Muscle of back (tissue), 11 donors: ENCODE measurements around the gene BRMS1. TPM values are rescaled to one million over a fixed set of nuclear protein-coding genes. Genes with fewer than 3 reads are reported as not detected.
"Not testable (repeated sequence)": the region's sequence is repeated elsewhere in the genome, so short reads cannot be mapped to it uniquely, and the experiment has no call there.

Source experiments
- DNase-seq, 3 donors: peaks; one replicate each; pipeline versions ENCODE4 v3.0.0 to v3.0.0-alpha.2; 2013
- polyA plus RNA-seq, 10 donors: library from polyadenylated mRNA; unstranded; fragments of 120-200 nt; gene quantifications; one replicate each; pipeline ENCODE4 v1.2.1, GENCODE V29; 2013; ENCODE audit not compliant: insufficient read length in 10 of 10

BRMS1 gene
- polyA plus RNA-seq, 10 donors: 17.6 to 23.3 (median 19.3) TPM

DNA sequence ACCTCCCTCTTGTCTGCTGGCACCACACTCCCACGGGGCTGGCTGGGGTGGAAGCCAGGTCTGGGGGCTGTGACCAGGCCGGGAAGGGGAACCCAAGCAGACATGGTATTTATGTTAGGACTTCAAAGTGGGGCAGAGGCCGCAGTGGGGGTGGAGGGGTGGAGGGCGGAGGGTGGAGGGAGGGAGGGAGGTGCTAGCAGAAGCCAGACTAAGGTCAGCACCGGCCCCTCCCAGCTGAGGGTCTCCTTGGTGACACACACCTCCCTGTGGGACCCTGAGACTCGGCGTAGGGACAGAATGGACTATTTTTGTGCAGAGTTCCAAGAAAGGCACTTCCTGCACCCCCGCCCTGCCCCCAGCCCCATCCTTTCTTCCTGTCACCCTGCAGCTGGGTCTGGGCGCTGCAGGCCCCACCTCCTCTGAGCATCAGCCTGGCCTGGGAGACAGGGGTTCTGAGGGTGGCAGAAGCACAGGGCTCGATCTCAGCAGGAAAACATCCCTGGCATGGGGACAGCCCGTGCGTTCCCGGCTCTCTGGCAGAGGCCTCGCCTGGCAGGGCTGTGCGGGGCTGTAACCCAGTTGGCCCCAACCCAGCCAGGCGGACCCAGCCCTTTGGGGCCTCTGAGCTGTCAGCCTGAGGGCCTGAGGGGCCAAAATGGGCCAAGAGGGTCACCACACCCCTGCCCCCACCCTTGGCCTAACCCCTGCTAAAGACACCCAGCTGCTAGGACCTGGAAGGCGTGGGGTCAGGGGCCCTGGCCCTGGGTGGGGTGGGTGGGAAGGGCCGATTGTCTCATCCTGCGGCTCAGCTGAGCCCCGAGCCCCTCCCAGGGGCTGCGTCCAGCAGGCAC, 18.4 kb downstream of the BRMS1 start:
- DNase-seq: peak in 2 of 3 donors; percentile 63 to 78

DNA sequence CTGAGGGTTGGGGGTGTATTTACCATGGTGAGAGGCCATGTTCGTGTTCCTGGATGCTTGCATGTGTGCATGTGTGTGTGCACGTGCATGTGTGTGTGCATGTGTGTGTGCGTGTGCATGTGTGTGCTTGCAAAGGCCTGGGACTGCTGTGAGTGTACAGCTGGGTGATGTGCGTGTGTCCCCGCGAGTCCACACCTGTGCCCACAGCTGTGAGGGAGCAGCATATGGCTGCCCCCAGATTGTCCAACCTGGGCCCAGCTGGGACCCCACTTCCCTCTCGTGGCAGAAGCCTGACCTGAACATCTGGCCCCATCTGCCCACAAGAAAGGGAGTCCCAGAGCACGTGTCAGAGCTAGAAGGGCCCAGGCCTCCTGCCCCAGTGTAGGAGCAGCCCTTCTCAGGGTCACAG, 19.6 kb downstream of the BRMS1 start:
- peak in 1 of 3 donors; percentile 55 for DNase-seq

DNA sequence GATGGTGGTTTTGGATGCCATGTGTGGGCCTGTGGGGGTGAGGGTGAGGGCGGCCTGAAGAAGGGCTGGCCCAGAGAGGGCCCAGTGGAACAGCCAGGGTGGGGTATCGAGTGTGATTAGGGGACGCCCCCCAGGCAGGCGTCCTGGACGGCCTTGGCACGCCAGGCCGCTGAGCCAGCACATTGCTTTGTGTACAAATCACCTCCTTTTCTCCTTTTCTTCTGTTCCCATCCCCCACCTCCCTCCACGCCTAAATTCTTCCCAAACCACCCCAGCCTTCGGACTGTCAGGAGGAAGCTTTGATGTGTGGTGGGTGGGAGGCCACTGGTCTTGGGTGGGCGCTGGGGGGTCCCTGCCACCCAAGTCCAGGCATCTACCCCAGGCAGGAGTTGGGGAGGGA, 20.2 kb downstream of the BRMS1 start:
- DNase-seq: no peak

DNA sequence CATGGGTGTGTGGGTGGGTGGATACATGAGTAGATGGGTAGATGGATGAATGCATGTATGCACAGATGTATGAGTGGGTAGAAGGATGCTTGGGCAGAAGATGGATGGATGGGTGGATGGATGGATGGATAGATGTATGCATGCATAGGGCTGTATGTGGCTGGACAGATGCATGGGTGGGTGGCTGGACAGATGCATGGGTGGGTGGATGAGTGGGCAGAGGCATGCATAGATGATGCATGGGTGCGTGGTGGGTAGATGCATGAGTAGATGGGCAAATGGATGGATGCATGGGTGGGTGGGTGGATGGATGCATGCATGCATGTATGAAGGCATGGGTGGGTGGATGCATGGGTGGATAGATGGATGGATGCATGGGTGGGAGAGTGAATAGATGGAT, 21.2 kb downstream of the BRMS1 start:
- DNase-seq: no peak

DNA sequence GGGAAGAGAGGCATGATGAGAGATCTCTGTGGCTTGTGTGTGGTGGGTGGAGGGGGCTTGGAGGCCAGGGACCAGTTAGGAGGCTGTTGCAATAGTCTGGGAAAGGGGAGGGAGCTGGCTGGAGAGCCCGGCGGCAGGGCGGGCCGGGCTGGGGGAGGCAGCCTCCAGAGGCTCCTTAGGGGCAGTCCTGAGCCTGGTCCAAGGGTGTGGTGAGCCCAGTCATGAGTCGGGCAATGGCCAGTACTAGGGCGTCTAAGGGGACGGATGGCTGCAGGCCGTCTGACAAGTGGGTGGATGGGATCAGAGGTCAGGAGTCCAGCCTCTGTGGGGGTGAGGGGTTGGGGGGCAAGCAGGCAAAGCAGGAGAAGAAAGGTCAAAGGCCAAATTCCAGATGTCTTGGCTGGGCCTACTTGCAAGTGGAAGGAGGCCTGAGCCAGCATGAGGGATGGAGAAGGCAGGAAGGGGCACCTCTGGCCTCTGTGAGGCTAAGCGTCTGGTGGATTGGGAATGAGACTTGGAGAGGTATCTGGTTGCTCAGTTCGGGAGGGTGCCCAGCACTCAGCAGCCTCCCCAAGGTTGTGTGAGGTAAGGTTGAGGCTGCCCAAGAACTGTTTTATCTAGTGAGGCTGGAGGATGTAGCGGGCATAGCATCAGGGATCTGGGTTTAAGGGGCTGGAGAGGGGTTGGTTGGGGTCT, 22.0 kb downstream of the BRMS1 start:
- peak in 1 of 3 donors; percentile 59 for DNase-seq

DNA sequence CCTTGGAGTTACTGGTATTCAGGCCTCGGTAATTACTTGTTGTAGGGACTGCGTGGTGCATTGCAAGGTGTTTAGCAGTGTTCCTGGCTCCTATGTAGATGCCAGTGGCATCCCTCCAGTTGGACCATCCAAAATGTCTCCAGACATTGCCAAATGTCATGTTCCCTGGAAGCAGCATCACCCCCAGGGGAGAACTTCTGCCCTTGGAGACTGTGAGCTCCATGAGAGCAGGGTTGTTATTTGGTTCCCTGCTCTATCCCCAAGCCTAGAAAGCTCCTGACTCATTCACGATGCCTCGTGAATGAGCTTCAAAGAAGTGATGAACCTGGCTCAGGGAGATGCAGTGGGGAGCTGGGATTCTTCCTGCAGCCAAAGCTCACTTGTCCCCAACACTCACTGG, 23.3 kb downstream of the BRMS1 start:
- no peak for DNase-seq

DNA sequence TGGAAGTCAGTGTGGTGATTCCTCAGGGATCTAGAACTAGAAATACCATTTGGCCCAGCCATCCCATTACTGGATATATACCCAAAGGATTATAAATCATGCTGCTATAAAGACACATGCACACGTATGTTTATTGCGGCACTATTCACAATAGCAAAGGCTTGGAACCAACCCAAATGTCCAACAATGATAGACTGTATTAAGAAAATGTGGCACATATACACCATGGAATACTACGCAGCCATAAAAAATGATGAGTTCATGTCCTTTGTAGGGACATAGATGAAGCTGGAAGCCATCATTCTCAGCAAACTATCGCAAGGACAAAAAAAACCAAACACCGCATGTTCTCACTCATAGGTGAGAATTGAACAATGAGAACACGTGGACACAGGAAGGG, 24.2 kb downstream of the BRMS1 start:
- not testable (repeated sequence) for DNase-seq

DNA sequence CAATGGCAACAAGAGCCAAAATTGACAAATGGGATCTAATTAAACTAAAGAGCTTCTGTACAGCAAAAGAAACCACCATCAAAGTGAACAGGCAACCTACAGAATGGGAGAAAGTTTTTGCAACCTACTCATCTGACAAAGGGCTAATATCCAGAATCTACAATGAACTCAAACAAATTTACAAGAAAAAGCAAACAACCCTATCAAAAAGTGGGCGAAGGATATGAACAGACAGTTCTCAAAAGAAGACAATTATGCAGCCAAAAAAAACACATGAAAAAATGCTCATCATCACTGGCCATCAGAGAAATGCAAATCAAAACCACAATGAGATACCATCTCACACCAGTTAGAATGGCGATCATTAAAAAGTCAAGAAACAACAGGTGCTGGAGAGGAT, 24.6 kb downstream of the BRMS1 start:
- not testable (repeated sequence) for DNase-seq

DNA sequence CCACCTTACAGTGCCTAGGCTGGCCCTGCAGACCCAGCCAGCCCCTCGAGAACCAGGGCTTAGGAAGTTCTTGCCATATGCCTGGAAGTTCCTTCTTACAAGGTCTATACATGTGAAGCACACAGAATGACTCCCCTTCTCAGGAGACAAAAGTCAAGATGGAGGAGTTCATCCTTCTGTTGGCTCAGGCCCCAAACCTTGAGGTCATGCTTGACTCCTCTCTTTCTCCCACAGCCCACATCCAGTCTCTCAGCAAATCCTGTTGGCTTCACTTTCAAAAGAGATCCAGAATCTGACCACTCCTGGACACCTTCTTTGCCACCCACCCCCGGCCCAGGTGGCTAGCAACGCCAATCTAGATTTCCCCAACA, 26.3 kb downstream of the BRMS1 start:
- DNase-seq: no peak

DNA sequence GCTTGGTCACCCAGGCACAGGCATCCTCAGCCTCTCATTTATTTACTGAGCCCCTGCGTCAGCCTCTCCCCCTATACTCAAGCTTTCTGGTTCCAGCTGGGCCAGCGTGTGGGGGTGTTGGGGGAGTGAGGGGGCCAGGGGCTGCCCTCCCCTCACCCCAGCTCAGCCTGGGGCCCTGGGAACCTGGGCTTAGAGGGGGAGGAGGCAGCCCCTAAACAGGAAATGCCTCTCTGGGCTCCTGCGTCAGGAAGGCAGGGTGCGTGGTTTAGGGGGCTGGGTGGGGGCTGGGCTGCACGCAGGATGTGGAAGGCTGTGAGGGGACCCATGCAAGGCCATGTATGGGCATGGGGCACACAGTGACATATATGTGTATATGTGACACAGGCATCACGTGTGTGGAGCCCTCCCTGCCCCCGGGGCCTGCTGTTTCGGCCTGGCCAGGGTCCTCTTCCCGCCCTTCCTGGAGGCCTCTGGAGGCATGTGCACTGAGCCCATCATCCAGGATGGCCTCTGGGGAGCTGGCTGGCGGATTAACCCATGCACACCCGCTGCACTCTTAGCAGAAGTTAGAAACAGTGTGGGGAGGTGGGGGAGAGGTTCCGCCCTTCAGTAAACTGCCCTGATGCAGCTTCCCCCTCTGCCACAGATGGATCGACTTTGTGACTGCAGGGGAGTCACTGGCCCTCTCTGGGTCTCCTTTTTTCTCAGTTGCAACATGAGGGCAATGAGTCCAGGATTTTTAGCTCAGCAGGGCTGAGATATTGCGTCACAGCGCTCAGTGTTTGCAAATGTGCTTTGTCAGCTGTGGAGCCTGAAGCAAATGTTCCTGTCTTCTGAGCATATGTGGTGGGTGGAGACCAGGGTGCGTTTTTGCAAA, 26.9 kb downstream of the BRMS1 start:
- DNase-seq: peak; percentile 47 to 80 (median 77)

DNA sequence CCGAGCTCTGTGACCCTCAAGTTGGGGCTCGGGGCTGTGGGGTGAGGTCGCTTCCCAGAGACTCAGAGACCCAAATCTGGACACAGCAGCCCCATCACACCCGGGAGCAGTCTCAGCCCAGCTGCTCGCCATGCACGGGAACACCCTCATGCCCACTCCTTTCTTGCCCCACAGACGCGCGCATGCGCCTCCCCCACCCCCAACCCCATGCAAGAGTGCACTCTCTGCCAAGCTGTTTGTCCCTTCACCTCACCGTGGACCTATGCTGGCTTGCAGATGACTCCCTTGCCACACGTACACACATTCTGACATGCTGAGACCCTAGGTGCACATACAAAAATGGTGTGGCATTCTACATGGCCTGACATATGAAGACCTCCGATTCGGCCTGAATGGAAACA, 27.6 kb downstream of the BRMS1 start:
- peak; percentile 60 to 86 (median 64) for DNase-seq

DNA sequence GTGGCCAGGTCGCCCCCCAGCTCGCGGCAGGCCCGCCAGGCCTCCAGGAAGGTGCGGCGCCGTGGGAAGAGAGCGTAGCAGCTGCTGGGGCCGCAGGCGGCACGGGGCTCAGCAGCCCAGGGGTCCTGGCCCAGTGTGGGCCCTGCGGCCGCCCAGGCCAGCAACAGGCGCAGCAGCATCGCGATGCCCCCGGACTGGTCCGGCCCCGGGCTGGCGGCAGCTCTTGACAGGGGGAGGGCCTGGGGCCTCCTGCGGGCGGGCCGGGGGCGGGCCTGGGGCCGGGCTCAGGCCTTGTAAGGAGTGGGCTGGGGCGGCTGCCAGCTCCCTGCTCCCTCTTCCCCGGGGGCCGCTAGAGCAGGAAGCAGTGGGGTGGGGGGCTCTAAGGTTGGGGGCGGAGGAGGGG, 28.1 kb downstream of the BRMS1 start, which contains the start of gene CD248:
Gene CD248, minus strand, starts transcription at position 196 of the 403 bp plus-strand sequence. Its CDS starts 17 bp downstream, at position 179.
- peak; percentile 86 to 94 (median 90) for DNase-seq

DNA sequence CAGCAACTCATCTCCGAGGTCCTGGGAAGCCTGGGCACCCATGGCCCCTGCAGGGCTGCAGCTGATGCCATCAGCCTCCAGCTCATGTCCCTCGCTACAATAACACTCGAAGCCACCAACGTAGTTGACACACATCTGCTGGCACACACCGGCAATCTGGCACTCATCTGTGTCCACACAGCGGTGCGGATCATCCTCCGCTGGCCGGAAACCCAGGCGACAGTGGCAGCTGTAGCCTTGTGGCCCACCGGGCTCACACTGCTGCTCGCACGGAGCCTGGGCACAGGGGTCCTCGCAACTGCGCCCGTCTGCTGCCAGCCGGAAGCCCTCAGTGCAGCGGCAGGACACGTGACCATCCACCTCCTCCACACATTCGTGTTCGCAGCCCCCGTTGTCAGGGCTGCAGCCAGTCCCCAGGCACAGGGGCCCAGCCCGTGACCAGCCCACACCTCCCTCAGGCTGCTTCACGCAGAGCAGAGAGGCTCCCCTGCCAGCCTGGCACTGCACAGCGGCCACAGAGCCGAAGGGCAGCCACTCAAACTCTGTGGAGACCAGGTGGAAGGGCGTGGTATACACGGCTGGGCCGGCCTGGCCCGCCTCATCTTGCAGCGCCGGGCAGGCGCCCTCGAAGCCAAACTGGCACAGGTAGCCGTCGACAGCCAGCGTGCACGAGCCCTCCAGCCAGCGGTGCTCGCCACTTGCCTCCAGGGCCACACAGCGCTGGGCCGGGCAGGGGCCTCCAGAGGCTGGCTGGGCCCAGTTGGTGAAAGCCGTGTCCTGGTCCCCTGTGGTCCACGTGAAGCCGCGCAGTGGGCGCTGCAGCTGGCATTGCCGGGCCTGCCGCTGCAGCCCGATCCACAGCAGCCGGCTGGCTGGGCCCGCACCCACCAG, 28.7 kb downstream of the BRMS1 start:
- peak in 1 of 3 donors; percentile 42 for DNase-seq

DNA sequence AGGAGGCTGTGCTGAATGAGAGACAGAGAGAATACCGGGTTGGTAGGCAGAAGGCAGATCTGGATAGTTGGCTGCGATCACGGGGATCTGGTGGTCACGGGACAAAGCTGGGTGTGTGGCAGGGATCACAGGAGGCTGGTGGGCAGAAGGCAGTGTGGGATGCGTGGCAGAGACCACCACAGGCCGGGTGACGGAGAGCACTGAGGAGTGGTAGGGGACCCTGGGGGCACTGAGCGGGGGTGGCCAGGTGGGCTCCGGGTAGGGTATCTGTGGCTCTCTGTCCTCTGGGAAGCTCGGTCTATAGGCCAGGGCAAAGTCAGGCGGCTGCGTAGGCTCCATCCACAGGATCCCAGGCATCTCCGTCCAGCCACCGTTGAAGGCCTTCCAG, 29.4 kb downstream of the BRMS1 start:
- DNase-seq: no peak

DNA sequence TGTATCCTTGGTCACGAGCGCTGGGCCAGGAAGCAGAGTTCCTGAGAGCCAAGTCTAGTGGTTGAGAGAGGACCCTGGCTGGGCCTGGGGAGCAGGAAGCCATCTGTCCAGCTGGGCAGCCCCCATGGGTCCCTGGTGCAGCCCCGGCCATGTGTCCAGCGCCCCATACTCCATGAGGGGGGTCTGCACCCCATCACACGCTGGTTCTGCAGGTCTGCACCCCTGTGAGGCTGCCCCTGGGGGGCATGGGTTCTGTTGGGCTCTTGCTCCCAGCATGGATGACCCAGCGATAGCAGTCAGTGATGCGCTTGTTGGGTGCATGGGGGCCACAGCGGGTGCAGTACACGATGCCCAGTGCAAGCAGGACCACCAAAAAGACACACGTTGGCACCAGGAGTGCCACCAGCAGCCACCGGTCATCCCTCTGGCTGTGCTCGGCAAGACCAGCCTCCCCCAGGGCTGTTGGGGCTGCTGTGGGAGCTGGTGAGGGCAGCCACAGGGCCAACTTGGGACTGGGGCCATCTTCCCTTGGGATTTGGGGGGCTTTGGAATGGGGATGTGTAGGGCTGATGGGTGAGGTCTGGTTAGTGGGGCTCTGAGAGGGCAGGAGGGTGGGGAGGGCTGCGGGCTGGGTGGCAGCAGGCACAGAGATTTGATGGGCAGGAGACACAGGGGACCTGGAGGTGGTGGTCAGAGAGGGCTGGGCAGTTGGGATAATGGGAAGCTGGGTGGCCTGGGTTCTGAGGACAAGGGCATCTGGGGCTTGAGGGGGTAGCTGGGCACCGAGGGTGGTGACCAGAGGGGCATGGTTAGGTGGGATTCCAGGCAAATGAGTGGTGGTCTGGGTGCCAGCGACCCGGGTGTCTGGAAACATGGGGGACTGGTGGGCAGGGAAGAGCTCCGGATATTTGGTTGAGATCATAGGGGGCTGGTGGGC, 30.1 kb downstream of the BRMS1 start:
- DNase-seq: no peak

DNA sequence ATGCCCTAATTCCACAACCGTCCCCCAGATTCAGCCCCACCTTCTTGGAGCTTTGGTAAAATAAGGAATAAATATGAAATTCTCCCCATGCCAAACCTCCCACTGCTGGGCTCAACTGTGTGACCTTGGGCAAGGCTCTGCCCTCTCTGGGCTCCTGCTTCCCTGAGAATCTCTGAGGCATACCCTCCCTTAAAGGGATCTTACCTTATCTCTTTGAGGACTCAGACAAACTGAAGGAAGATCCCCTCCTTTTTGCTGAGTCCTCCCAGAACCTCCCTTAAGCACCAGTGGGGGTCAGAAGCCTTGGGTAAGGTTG, 30.8 kb downstream of the BRMS1 start:
- no peak for DNase-seq

DNA sequence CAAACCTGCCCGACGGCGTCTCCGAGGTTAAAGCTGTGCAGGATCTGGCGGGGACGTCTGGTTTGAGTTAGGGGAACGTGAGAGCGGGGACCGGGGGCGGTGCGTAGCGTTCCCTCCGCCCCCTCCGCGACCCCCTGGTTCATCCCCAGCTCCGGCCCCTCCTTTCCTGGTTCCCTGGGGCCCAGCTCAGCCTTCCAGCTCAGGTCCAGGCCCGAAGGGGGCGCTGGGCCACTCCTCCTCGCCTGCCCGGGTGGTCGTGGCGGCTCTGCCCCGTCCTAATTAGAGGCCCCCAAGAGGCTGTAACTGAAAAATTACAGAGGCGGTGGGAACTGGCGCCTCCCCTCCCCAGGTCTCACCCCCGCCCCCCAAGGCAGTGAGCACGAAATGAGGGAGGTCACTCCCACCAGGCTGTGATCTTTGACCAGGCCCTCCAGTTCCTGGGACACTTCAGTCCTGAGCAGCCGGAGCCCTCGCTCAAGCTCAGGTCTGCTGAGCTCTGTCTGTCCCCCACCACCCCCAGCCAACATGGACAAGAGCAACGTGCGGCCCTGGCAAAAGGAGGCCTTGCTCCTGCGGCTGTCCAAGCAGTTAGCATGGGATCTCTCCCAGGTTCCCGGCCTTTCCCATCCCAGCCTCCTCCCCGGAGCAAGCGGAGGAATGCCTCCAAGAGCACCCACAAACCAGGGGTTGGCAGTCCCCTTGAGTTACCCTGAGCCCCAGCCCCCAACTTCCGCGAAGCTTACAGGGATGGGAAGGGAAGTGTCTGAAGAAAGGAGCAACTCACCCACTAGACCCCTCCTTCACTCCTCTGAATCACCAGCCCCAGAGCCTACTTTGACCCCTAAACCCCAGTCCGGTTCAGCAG, 31.4 kb downstream of the BRMS1 start:
- DNase-seq: peak in 2 of 3 donors; percentile 85 to 97

DNA sequence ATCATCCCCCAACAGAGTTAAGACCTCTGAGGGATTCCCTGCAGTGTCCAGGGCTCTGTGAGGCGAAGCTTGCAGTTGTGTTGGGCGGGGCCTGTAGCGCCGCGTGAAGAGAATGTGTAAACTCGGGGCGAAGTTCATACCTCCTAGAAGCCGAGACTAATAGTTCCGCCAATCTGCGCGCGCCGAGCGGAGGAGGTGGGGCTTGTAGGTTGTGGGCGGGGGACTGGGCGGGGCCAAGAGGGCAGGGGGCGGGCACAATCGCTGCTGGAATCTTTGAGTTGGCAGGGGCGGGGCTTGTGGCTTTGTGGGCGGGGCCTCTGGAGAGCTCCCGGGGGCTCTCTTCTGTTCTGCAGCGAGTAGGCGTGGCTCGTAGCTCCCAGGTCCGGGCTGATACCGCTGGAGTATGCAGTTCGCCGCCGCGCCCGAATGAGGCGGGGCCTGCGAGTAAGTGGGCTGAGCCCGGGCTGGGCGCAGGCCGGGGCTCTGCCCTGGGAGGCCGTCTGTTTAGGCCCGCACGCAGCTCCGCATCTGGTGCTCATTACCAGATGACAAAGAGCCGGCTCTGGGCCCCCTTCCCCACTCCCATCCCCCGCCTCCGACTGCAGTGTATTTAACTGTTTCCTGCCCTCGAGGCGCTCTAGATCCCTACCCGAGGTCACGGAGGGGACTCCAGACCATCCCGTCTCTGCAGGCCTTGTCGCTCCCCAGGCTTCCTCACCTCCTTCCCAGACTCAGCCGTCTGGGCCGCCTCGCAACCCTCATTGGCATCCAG, 32.2 kb downstream of the BRMS1 start:
- peak; percentile 98 to 99 (median 99) for DNase-seq
